ENCODE results near the gene CC2D2A. TPM values are rescaled to one million over a fixed set of nuclear protein-coding genes. Genes with fewer than 3 reads are reported as not detected.

CC2D2A gene
- total and polyA plus RNA-seq, 2 donors from 2014 or later = 26.7 to 51.2 TPM

DNA sequence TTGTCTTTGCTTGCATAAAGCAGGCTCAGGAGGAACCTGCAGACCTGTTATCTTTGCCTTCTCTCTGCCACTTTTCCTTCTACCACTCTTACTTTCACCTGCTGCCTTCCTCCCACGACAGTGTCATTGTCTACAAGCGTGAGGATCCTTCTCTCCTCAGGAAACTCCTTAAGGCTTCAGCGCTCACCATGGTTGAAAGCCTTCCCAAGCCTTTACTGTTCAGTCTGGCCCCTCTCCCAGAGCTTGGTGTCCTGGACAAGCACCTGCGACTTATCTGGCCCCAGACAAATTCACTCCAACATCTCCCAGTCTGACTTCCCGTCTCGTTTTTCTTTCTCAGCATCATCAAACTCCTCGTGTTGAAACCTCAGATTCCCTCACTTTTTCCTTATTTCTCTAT lies 31.0 kb downstream of the CC2D2A start:
- Histone ChIP-seq H3K27ac (ENCODE audit: low read depth in 2 of 2, low read length in 2 of 2) (no peak overlapping the region), H3K9me3 (ENCODE audit: control insufficient read depth in 2 of 3, insufficient read depth in 1 of 3, low read length in 3 of 3) (peaks cover 0 to 2% (median 0%) of the 10 kb centered on the region in 3 donors), H3K27me3 (ENCODE audit: control insufficient read depth, insufficient read depth, low read length) (no peaks in the 10 kb centered on the region), H3K4me3 (ENCODE audit: low read length in 3 of 3) (no peak overlapping the region), H3K36me3 (ENCODE audit: control insufficient read depth in 2 of 3, insufficient read depth in 3 of 3, low read length in 3 of 3) (peaks cover 2 to 5% (median 2%) of the 10 kb centered on the region in 3 donors), H3K4me1 (ENCODE audit: control insufficient read depth in 2 of 3, insufficient read depth in 2 of 3, low read depth in 1 of 3, low read length in 3 of 3) (no peaks in the 10 kb centered on the region), H3K9ac (ENCODE audit: low read length in 3 of 3) (no peak overlapping the region)
- TF ChIP-seq, protein P1, sequence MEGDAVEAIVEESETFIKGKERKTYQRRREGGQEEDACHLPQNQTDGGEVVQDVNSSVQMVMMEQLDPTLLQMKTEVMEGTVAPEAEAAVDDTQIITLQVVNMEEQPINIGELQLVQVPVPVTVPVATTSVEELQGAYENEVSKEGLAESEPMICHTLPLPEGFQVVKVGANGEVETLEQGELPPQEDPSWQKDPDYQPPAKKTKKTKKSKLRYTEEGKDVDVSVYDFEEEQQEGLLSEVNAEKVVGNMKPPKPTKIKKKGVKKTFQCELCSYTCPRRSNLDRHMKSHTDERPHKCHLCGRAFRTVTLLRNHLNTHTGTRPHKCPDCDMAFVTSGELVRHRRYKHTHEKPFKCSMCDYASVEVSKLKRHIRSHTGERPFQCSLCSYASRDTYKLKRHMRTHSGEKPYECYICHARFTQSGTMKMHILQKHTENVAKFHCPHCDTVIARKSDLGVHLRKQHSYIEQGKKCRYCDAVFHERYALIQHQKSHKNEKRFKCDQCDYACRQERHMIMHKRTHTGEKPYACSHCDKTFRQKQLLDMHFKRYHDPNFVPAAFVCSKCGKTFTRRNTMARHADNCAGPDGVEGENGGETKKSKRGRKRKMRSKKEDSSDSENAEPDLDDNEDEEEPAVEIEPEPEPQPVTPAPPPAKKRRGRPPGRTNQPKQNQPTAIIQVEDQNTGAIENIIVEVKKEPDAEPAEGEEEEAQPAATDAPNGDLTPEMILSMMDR (IDR thresholded peaks at IDR 0.05; ENCODE audit: borderline replicate concordance, extremely low read depth, insufficient read depth) = no peak
- FAIRE-seq = no peak
- intact Hi-C loops (cut with DNase I) = no loop called here
- no peak for DNase-seq

DNA sequence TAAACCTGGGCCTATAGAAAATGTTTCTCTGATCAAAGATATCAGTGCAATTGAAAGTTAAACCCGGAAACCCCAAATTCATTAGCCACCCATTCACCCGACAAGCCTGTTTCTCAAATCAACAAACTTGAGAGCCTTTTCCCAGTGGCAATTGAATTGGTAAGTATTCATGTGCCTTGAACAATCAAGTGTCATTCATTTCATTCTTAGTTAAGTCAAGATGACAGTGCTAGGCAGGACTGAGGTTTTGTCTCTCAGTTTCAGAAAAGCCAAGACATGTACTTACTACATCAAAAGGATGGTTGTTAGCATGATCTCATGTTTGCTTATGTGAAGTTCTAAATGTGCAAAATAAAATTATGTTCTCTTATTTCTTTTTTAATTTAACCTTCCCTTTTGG lies 32.3 kb downstream of the CC2D2A start:
- TF ChIP-seq, protein P1 (IDR thresholded peaks at IDR 0.05; ENCODE audit: borderline replicate concordance, extremely low read depth, insufficient read depth) = no peak
- Histone ChIP-seq H3K36me3 (ENCODE audit: control insufficient read depth in 2 of 3, insufficient read depth in 3 of 3, low read length in 3 of 3) (peaks cover 0 to 5% (median 2%) of the 10 kb centered on the region in 3 donors), H3K4me1 (ENCODE audit: control insufficient read depth in 2 of 3, insufficient read depth in 2 of 3, low read depth in 1 of 3, low read length in 3 of 3) (no peaks in the 10 kb centered on the region), H3K27me3 (ENCODE audit: control insufficient read depth, insufficient read depth, low read length) (no peaks in the 10 kb centered on the region), H3K9ac (ENCODE audit: low read length in 3 of 3) (no peak overlapping the region), H3K4me3 (ENCODE audit: low read length in 3 of 3) (no peak overlapping the region), H3K27ac (ENCODE audit: low read depth in 2 of 2, low read length in 2 of 2) (no peak overlapping the region), H3K9me3 (ENCODE audit: control insufficient read depth in 2 of 3, insufficient read depth in 1 of 3, low read length in 3 of 3) (peaks cover 0 to 2% (median 0%) of the 10 kb centered on the region in 3 donors)
- FAIRE-seq (no peak), DNase-seq (no peak)
- intact Hi-C loops (cut with DNase I) = no loop called here

DNA sequence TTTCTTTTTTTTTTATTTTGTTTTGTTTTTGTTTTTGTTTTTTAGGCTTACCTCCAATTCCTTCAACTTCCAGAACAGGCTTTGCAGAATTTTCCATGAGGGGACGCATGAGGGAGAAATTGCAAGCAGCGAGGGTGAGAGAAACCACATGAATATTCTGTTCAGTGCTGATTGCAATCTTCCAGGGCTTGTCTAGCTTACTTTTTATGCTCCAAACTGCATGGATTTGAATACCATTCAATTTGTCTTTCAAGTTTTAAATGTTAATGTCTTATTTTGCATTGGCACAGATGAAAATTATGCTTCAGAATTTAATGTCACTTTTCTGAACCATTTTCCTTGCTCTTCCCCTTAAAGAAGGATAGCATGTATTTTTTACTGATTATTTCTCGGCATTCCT lies 32.7 kb downstream of the CC2D2A start:
- Histone ChIP-seq H3K9me3 (ENCODE audit: control insufficient read depth in 2 of 3, insufficient read depth in 1 of 3, low read length in 3 of 3) (no peaks in the 10 kb centered on the region), H3K36me3 (ENCODE audit: control insufficient read depth in 2 of 3, insufficient read depth in 3 of 3, low read length in 3 of 3) (peaks cover 0 to 5% (median 2%) of the 10 kb centered on the region in 3 donors), H3K27ac (ENCODE audit: low read depth in 2 of 2, low read length in 2 of 2) (no peak overlapping the region), H3K27me3 (ENCODE audit: control insufficient read depth, insufficient read depth, low read length) (no peaks in the 10 kb centered on the region), H3K9ac (ENCODE audit: low read length in 3 of 3) (no peak overlapping the region), H3K4me1 (ENCODE audit: control insufficient read depth in 2 of 3, insufficient read depth in 2 of 3, low read depth in 1 of 3, low read length in 3 of 3) (no peaks in the 10 kb centered on the region), H3K4me3 (ENCODE audit: low read length in 3 of 3) (no peak overlapping the region)
- FAIRE-seq = no peak
- DNase-seq = no peak
- TF ChIP-seq, protein P1 (IDR thresholded peaks at IDR 0.05; ENCODE audit: borderline replicate concordance, extremely low read depth, insufficient read depth) = no peak
- intact Hi-C loops (cut with DNase I) = no loop called here

DNA sequence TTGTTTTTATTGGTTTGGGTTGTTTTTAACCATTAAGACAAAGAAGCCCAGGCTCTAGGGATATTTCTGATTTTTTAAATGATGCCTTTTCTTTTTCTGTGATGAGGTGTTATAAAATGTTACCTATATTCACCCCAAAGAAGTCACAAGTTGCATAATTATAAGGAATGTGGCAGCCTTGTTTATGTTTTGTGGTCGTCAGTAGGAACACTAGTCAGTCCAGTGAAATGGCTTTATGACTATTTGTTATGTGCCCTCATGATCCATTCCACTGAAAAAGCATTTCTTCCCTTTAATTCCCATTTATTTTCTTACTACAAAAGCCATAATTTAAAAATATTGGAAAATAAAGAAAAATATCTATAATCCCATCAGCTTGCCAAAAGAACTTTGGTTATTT lies 34.4 kb downstream of the CC2D2A start:
- DNase-seq = no peak
- intact Hi-C loops (cut with DNase I) = no loop called here
- TF ChIP-seq, protein P1 (IDR thresholded peaks at IDR 0.05; ENCODE audit: borderline replicate concordance, extremely low read depth, insufficient read depth) = no peak
- Histone ChIP-seq H3K36me3 (ENCODE audit: control insufficient read depth in 2 of 3, insufficient read depth in 3 of 3, low read length in 3 of 3) (peaks cover 0 to 5% (median 2%) of the 10 kb centered on the region in 3 donors), H3K27ac (ENCODE audit: low read depth in 2 of 2, low read length in 2 of 2) (no peak overlapping the region), H3K27me3 (ENCODE audit: control insufficient read depth, insufficient read depth, low read length) (no peaks in the 10 kb centered on the region), H3K9me3 (ENCODE audit: control insufficient read depth in 2 of 3, insufficient read depth in 1 of 3, low read length in 3 of 3) (no peaks in the 10 kb centered on the region), H3K4me1 (ENCODE audit: control insufficient read depth in 2 of 3, insufficient read depth in 2 of 3, low read depth in 1 of 3, low read length in 3 of 3) (no peaks in the 10 kb centered on the region), H3K9ac (ENCODE audit: low read length in 3 of 3) (no peak overlapping the region), H3K4me3 (ENCODE audit: low read length in 3 of 3) (no peak overlapping the region)
- FAIRE-seq = no peak

Measured in kidney (tissue), 14 donors.